ENCODE results near the gene ARID3B.
"Not testable (repeated sequence)": the region's sequence is repeated elsewhere in the genome, so short reads cannot be mapped to it uniquely, and the experiment has no call there.

The ARID3B gene

GRCh38 chr15:74628949-74629348 is 87.9 kb downstream of the ARID3B start:
- Histone ChIP-seq H3K4me3 (ENCODE audit: low read depth in 1 of 2, low read length in 2 of 2) (no peak overlapping the region), H3K27me3 (ENCODE audit: control insufficient read depth in 1 of 2, insufficient read depth in 2 of 2, low read length in 2 of 2) (no peaks in the 10 kb centered on the region), H3K4me1 (ENCODE audit: insufficient read depth, low read length) (no peaks in the 10 kb centered on the region), H3K27ac (ENCODE audit: low read depth, low read length) (no peak overlapping the region), H3K9me3 (ENCODE audit: low read length) (no peaks in the 10 kb centered on the region), H3K36me3 (ENCODE audit: insufficient read depth, low read length) (peaks cover 90% of the 10 kb centered on the region), H3K9ac (ENCODE audit: low read length) (no peak overlapping the region)

GRCh38 chr15:74629696-74630095 is 88.7 kb downstream of the ARID3B start:
- H3K36me3 ChIP-seq (ENCODE audit: insufficient read depth, low read length): peaks cover 90% of the 10 kb centered on the region
- H3K27me3 ChIP-seq (ENCODE audit: control insufficient read depth in 1 of 2, insufficient read depth in 2 of 2, low read length in 2 of 2); H3K4me1 ChIP-seq (ENCODE audit: insufficient read depth, low read length); H3K9ac ChIP-seq (ENCODE audit: low read length); H3K27ac ChIP-seq (ENCODE audit: low read depth, low read length); H3K4me3 ChIP-seq (ENCODE audit: low read depth in 1 of 2, low read length in 2 of 2); H3K9me3 ChIP-seq (ENCODE audit: low read length): not testable (repeated sequence)

- H3K4me1 ChIP-seq (ENCODE audit: insufficient read depth, low read length): no peaks in the 10 kb centered on the region
- H3K4me3 ChIP-seq (ENCODE audit: low read depth in 1 of 2, low read length in 2 of 2): no peak overlapping the region
- H3K9ac ChIP-seq (ENCODE audit: low read length): no peak overlapping the region
- H3K27ac ChIP-seq (ENCODE audit: low read depth, low read length): no peak overlapping the region
- no peaks in the 10 kb centered on the region for H3K27me3 ChIP-seq (ENCODE audit: control insufficient read depth in 1 of 2, insufficient read depth in 2 of 2, low read length in 2 of 2)
- no peaks in the 10 kb centered on the region for H3K9me3 ChIP-seq (ENCODE audit: low read length)
- peaks cover 90% of the 10 kb centered on the region for H3K36me3 ChIP-seq (ENCODE audit: insufficient read depth, low read length)
Observed at GRCh38 chr15:74630284-74631086, 89.5 kb downstream of the ARID3B start.

- no peak overlapping the region for H3K27ac ChIP-seq (ENCODE audit: low read depth, low read length)
- no peak overlapping the region for H3K9ac ChIP-seq (ENCODE audit: low read length)
- H3K36me3 ChIP-seq (ENCODE audit: insufficient read depth, low read length): peaks cover 90% of the 10 kb centered on the region
- no peaks in the 10 kb centered on the region for H3K27me3 ChIP-seq (ENCODE audit: control insufficient read depth in 1 of 2, insufficient read depth in 2 of 2, low read length in 2 of 2)
- H3K4me3 ChIP-seq (ENCODE audit: low read depth in 1 of 2, low read length in 2 of 2): no peak overlapping the region
- H3K4me1 ChIP-seq (ENCODE audit: insufficient read depth, low read length): no peaks in the 10 kb centered on the region
- H3K9me3 ChIP-seq (ENCODE audit: low read length): no peaks in the 10 kb centered on the region
Observed at GRCh38 chr15:74631087-74631385, 90.0 kb downstream of the ARID3B start.

GRCh38 chr15:74631408-74631807 is 90.4 kb downstream of the ARID3B start:
- H3K9me3 ChIP-seq (ENCODE audit: low read length): no peaks in the 10 kb centered on the region
- no peaks in the 10 kb centered on the region for H3K4me1 ChIP-seq (ENCODE audit: insufficient read depth, low read length)
- H3K36me3 ChIP-seq (ENCODE audit: insufficient read depth, low read length): peaks cover 90% of the 10 kb centered on the region
- no peaks in the 10 kb centered on the region for H3K27me3 ChIP-seq (ENCODE audit: control insufficient read depth in 1 of 2, insufficient read depth in 2 of 2, low read length in 2 of 2)
- H3K4me3 ChIP-seq (ENCODE audit: low read depth in 1 of 2, low read length in 2 of 2): no peak overlapping the region
- H3K27ac ChIP-seq (ENCODE audit: low read depth, low read length): no peak overlapping the region
- H3K9ac ChIP-seq (ENCODE audit: low read length): no peak overlapping the region

- Histone ChIP-seq H3K9me3 (ENCODE audit: low read length) (no peaks in the 10 kb centered on the region), H3K4me3 (ENCODE audit: low read depth in 1 of 2, low read length in 2 of 2) (no peak overlapping the region), H3K9ac (ENCODE audit: low read length) (no peak overlapping the region), H3K36me3 (ENCODE audit: insufficient read depth, low read length) (peaks cover 90% of the 10 kb centered on the region), H3K27ac (ENCODE audit: low read depth, low read length) (no peak overlapping the region), H3K27me3 (ENCODE audit: control insufficient read depth in 1 of 2, insufficient read depth in 2 of 2, low read length in 2 of 2) (no peaks in the 10 kb centered on the region), H3K4me1 (ENCODE audit: insufficient read depth, low read length) (no peaks in the 10 kb centered on the region)
Observed at GRCh38 chr15:74631935-74632560, 91.0 kb downstream of the ARID3B start.

- peaks cover 90% of the 10 kb centered on the region for H3K36me3 ChIP-seq (ENCODE audit: insufficient read depth, low read length)
- no peaks in the 10 kb centered on the region for H3K27me3 ChIP-seq (ENCODE audit: control insufficient read depth in 1 of 2, insufficient read depth in 2 of 2, low read length in 2 of 2)
- no peaks in the 10 kb centered on the region for H3K9me3 ChIP-seq (ENCODE audit: low read length)
- no peak overlapping the region for H3K27ac ChIP-seq (ENCODE audit: low read depth, low read length)
- no peak overlapping the region for H3K4me3 ChIP-seq (ENCODE audit: low read depth in 1 of 2, low read length in 2 of 2)
- H3K9ac ChIP-seq (ENCODE audit: low read length): no peak overlapping the region
- no peaks in the 10 kb centered on the region for H3K4me1 ChIP-seq (ENCODE audit: insufficient read depth, low read length)
Observed at GRCh38 chr15:74632601-74633000, 91.6 kb downstream of the ARID3B start.

- Histone ChIP-seq H3K36me3 (ENCODE audit: insufficient read depth, low read length) (peaks cover 85% of the 10 kb centered on the region), H3K27me3 (ENCODE audit: control insufficient read depth in 1 of 2, insufficient read depth in 2 of 2, low read length in 2 of 2) (no peaks in the 10 kb centered on the region), H3K9ac (ENCODE audit: low read length) (no peak overlapping the region), H3K4me1 (ENCODE audit: insufficient read depth, low read length) (no peaks in the 10 kb centered on the region), H3K9me3 (ENCODE audit: low read length) (no peaks in the 10 kb centered on the region), H3K27ac (ENCODE audit: low read depth, low read length) (no peak overlapping the region), H3K4me3 (ENCODE audit: low read depth in 1 of 2, low read length in 2 of 2) (no peak overlapping the region)
Observed at GRCh38 chr15:74633781-74634180, 92.8 kb downstream of the ARID3B start.

GRCh38 chr15:74635228-74635627 is 94.2 kb downstream of the ARID3B start:
- Histone ChIP-seq H3K4me3 (ENCODE audit: low read depth in 1 of 2, low read length in 2 of 2) (no peak overlapping the region), H3K9me3 (ENCODE audit: low read length) (no peaks in the 10 kb centered on the region), H3K27ac (ENCODE audit: low read depth, low read length) (no peak overlapping the region), H3K27me3 (ENCODE audit: control insufficient read depth in 1 of 2, insufficient read depth in 2 of 2, low read length in 2 of 2) (no peaks in the 10 kb centered on the region), H3K9ac (ENCODE audit: low read length) (no peak overlapping the region), H3K36me3 (ENCODE audit: insufficient read depth, low read length) (peaks cover 90% of the 10 kb centered on the region), H3K4me1 (ENCODE audit: insufficient read depth, low read length) (no peaks in the 10 kb centered on the region)

GRCh38 chr15:74636984-74637383 is 96.0 kb downstream of the ARID3B start:
- Histone ChIP-seq H3K27ac (ENCODE audit: low read depth, low read length) (no peak overlapping the region), H3K4me1 (ENCODE audit: insufficient read depth, low read length) (no peaks in the 10 kb centered on the region), H3K27me3 (ENCODE audit: control insufficient read depth in 1 of 2, insufficient read depth in 2 of 2, low read length in 2 of 2) (no peaks in the 10 kb centered on the region), H3K4me3 (ENCODE audit: low read depth in 1 of 2, low read length in 2 of 2) (no peak overlapping the region), H3K36me3 (ENCODE audit: insufficient read depth, low read length) (peaks cover 86% of the 10 kb centered on the region), H3K9me3 (ENCODE audit: low read length) (no peaks in the 10 kb centered on the region), H3K9ac (ENCODE audit: low read length) (no peak overlapping the region)

- Histone ChIP-seq H3K27me3 (ENCODE audit: control insufficient read depth in 1 of 2, insufficient read depth in 2 of 2, low read length in 2 of 2) (no peaks in the 10 kb centered on the region), H3K9ac (ENCODE audit: low read length) (no peak overlapping the region), H3K36me3 (ENCODE audit: insufficient read depth, low read length) (peaks cover 45% of the 10 kb centered on the region), H3K4me3 (ENCODE audit: low read depth in 1 of 2, low read length in 2 of 2) (no peak overlapping the region), H3K27ac (ENCODE audit: low read depth, low read length) (no peak overlapping the region), H3K9me3 (ENCODE audit: low read length) (no peaks in the 10 kb centered on the region), H3K4me1 (ENCODE audit: insufficient read depth, low read length) (peaks cover 11% of the 10 kb centered on the region)
Observed at GRCh38 chr15:74641151-74641550, 100.1 kb downstream of the ARID3B start.

GRCh38 chr15:74642348-74642733 is 101.3 kb downstream of the ARID3B start:
- Histone ChIP-seq H3K36me3 (ENCODE audit: insufficient read depth, low read length) (peaks cover 33% of the 10 kb centered on the region), H3K9me3 (ENCODE audit: low read length) (no peaks in the 10 kb centered on the region), H3K27ac (ENCODE audit: low read depth, low read length) (no peak overlapping the region), H3K27me3 (ENCODE audit: control insufficient read depth in 1 of 2, insufficient read depth in 2 of 2, low read length in 2 of 2) (no peaks in the 10 kb centered on the region), H3K4me3 (ENCODE audit: low read depth in 1 of 2, low read length in 2 of 2) (no peak overlapping the region), H3K9ac (ENCODE audit: low read length) (no peak overlapping the region), H3K4me1 (ENCODE audit: insufficient read depth, low read length) (peaks cover 11% of the 10 kb centered on the region)
